ENCODE measurements around the gene MET. TPM values are rescaled to one million over a fixed set of nuclear protein-coding genes. Genes with fewer than 3 reads are reported as not detected.
"Not testable (repeated sequence)": the region's sequence is repeated elsewhere in the genome, so short reads cannot be mapped to it uniquely, and the experiment has no call there.

MET gene
- total RNA-seq, 2 experiments from 2014 or later = 0.16 to 0.27 TPM

DNA sequence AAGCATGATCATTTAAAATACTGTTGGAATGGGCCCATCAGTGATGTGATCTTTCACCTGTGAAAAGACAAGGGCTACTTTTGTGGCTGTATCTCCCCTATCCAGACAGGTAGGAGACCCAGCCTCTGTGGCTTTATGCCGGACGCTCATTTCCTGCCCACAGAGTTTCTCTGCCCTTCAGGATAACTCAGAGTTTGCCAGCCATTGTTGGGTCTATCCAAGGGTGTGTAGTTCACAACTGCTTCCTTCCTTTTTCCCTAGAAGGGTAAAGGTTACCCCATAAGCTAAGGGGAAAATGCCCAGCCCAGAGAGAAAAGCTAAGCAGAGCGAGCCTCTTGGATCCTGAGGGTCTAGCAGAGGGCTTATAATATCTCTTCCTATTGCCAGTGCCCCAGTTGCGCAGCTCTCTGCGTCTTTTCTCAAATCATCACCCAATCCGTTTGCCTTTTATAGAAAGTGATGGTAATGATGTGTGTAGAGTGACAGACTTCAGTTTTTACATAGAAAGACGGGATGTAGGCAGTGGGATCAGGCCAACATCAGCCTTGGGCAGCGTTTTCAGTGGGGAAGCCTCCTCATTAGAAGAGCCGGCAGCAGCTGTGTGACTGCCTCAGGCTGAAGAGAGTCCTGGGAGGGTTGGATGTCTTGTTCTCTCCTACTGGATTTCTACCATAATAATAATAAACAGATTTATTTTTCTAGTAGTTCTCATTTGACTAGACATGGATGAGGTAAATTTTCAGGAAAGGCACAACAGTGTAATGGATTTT is 80.5 kb downstream of the MET start:
- H3K36me3 Mint-ChIP-seq (ENCODE audit: low read depth) = no peaks in the 10 kb centered on the region
- H3K4me1 Mint-ChIP-seq (ENCODE audit: low read depth) = no peaks in the 10 kb centered on the region
- TF ChIP-seq, protein P1, sequence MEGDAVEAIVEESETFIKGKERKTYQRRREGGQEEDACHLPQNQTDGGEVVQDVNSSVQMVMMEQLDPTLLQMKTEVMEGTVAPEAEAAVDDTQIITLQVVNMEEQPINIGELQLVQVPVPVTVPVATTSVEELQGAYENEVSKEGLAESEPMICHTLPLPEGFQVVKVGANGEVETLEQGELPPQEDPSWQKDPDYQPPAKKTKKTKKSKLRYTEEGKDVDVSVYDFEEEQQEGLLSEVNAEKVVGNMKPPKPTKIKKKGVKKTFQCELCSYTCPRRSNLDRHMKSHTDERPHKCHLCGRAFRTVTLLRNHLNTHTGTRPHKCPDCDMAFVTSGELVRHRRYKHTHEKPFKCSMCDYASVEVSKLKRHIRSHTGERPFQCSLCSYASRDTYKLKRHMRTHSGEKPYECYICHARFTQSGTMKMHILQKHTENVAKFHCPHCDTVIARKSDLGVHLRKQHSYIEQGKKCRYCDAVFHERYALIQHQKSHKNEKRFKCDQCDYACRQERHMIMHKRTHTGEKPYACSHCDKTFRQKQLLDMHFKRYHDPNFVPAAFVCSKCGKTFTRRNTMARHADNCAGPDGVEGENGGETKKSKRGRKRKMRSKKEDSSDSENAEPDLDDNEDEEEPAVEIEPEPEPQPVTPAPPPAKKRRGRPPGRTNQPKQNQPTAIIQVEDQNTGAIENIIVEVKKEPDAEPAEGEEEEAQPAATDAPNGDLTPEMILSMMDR (IDR thresholded peaks at IDR 0.05) = no peak
- no peak for ATAC-seq
- intact Hi-C loops (cut with micrococcal nuclease) = no loop called here
- ChIA-PET POLR2A (no interaction called here), CTCF (no interaction called here)
- H3K9me3 Mint-ChIP-seq = peaks cover 5% of the 10 kb centered on the region
- H3K27me3 Mint-ChIP-seq = peaks cover 2% of the 10 kb centered on the region
- H3K27ac Mint-ChIP-seq = no peak overlapping the region
- no peak overlapping the region for H3K4me3 Mint-ChIP-seq
- no peak for DNase-seq

DNA sequence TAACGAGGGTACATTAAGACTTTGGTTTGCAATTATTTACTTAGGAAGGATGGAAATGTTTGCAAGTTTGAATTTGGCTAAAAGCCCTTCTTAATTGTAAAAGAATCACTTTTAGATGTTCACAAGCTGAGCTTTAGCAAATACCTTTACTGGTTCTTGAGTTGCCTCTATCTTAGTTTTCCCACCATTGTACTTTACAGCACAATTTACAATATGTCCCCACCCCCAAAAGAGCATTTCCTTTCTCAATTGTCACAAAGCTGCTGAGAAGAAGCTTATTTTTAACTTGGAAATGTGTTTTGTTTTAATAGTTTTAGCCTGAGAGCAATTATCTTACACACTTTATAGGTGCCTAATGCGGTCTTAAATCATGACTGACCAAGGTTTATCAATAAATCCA is 81.1 kb downstream of the MET start:
- TF ChIP-seq, protein P1 (IDR thresholded peaks at IDR 0.05) = no peak
- DNase-seq (no peak), ATAC-seq (no peak)
- CTCF ChIA-PET = no interaction called here
- intact Hi-C loops (cut with micrococcal nuclease) = no loop called here
- H3K36me3 Mint-ChIP-seq (ENCODE audit: low read depth) = no peaks in the 10 kb centered on the region
- POLR2A ChIA-PET = no interaction called here
- no peak overlapping the region for H3K27ac Mint-ChIP-seq
- no peak overlapping the region for H3K4me3 Mint-ChIP-seq
- no peaks in the 10 kb centered on the region for H3K27me3 Mint-ChIP-seq
- H3K9me3 Mint-ChIP-seq = peaks cover 2% of the 10 kb centered on the region
- no peaks in the 10 kb centered on the region for H3K4me1 Mint-ChIP-seq (ENCODE audit: low read depth)

DNA sequence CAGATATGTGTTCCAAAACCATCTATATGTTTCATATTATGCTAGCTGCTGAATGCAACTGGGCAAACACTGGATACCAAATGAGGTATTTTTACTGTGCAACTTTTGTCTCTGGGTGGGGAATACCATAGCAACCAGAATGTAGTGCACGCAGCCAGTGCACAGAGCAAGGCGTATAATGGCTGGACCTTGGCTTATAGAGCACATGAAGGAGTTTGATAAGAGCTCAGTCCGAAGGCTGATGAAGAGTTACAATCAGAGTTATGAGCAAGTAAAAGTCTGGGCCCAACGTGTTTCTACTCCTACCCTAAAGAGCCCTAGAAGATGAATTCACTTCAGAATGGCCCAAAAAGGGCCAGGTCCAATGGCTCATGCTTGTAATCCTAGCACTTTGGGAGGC is 82.2 kb downstream of the MET start:
- Mint-ChIP-seq H3K9me3 (no peaks in the 10 kb centered on the region), H3K36me3 (ENCODE audit: low read depth) (no peaks in the 10 kb centered on the region), H3K4me3 (no peak overlapping the region), H3K4me1 (ENCODE audit: low read depth) (no peaks in the 10 kb centered on the region), H3K27ac (no peak overlapping the region), H3K27me3 (no peaks in the 10 kb centered on the region)
- ChIA-PET POLR2A (no interaction called here), CTCF (no interaction called here)
- intact Hi-C loops (cut with micrococcal nuclease) = no loop called here
- TF ChIP-seq, protein P1 (IDR thresholded peaks at IDR 0.05) = no peak
- DNase-seq = no peak
- ATAC-seq = no peak

DNA sequence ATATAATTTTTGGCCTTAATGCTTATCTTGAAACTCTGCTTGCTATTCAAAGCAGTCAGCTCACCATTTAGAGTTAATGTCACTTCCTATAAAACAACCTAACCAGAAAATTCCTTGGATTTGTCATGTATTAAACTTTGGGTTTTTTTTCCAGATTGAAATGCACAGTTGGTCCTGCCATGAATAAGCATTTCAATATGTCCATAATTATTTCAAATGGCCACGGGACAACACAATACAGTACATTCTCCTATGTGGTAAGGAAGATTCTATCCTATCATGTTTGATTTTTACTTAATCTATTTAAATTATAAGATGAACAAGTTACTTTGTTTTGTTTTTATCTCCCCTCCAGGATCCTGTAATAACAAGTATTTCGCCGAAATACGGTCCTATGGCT is 85.3 kb downstream of the MET start:
- CTCF ChIA-PET = no interaction called here
- ATAC-seq (no peak), DNase-seq (no peak)
- Mint-ChIP-seq H3K36me3 (ENCODE audit: low read depth) (no peaks in the 10 kb centered on the region), H3K27ac (no peak overlapping the region), H3K9me3 (no peaks in the 10 kb centered on the region), H3K4me1 (ENCODE audit: low read depth) (no peaks in the 10 kb centered on the region), H3K27me3 (no peaks in the 10 kb centered on the region), H3K4me3 (no peak overlapping the region)
- TF ChIP-seq, protein P1 (IDR thresholded peaks at IDR 0.05) = no peak
- POLR2A ChIA-PET = no interaction called here
- intact Hi-C loops (cut with micrococcal nuclease) = no loop called here

DNA sequence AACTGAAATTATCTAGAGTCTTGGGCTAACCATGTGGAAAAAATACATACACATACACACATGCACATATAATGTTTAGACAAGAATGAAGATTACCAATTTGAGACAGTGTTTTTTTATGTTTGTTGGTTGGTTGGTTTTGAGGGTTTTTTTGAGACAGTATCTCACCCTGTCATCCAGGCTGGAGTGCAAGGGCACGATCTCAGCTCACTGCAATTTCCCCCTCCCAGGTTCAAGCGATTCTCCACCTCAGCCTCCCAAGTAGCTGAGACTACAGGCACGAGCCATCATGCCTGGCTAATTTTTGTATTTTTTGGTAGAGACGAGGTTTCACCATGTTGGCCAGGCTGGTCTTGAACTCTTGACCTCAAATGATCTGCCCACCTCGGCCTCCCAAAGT is 87.6 kb downstream of the MET start:
- H3K4me1 Mint-ChIP-seq (ENCODE audit: low read depth); H3K9me3 Mint-ChIP-seq; H3K27me3 Mint-ChIP-seq; H3K36me3 Mint-ChIP-seq (ENCODE audit: low read depth); CTCF ChIA-PET; ATAC-seq; intact Hi-C loops (cut with micrococcal nuclease); H3K4me3 Mint-ChIP-seq; POLR2A ChIA-PET; H3K27ac Mint-ChIP-seq; DNase-seq: not testable (repeated sequence)
